ENCODE results near the gene TVP23C.

Gene TVP23C

DNA sequence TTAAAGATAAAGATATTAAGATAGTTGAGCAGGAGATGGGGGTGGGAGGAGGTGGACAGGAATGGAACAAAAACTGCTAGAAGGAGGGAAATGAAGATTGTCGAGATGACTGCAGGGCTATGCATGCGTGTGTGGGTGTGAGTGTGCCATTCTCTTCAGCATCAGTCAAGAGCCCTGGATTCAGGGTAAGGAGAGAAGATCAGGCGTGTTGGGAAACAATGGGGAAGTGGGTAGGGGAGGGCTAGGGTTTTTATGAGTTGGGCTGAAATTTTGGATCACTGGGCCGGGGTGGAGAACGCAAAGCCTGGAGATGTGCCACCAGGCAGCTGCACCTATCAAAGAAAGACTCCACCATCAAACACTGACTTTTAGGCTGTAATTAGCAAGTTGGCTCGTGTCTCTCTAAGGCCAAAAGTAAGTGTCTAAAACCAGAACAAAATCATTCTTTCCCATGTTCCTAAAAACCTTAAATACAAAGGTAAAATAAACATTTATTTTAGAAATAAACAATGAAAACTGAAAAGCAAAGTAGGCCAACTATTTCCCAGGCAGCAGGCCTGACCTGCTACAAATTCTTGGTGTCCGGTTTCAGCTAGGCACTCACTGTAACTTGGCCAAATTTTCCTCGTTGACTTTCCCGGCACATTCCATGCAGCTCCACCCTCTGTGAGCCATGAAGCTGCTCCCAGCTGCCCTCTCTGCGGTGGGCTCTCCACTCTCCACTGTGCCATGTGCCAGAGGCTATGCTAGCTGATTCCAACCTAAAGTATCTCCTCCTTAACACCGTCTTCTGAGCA, 100.1 kb downstream of the TVP23C start:
- DNase-seq, result no peak

DNA sequence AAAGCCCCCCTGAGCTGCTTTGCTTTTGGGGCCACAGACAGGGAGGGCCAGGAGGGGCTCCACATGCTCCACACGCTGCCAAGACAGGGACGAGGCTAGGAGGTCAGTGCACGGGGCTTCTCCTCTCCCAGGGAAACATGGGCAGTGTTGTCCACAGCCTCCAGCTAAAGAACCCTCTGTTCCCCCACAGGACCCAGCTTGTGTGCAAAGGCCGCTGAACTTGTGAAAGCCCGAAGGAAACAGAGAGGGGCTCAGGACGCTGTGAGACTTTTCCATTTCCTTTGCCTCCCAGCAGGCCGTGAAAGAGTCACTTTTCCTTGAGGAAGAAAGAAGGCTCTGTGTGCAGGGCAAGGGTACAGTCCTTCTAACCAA, 105.6 kb downstream of the TVP23C start:
- no peak for DNase-seq

DNA sequence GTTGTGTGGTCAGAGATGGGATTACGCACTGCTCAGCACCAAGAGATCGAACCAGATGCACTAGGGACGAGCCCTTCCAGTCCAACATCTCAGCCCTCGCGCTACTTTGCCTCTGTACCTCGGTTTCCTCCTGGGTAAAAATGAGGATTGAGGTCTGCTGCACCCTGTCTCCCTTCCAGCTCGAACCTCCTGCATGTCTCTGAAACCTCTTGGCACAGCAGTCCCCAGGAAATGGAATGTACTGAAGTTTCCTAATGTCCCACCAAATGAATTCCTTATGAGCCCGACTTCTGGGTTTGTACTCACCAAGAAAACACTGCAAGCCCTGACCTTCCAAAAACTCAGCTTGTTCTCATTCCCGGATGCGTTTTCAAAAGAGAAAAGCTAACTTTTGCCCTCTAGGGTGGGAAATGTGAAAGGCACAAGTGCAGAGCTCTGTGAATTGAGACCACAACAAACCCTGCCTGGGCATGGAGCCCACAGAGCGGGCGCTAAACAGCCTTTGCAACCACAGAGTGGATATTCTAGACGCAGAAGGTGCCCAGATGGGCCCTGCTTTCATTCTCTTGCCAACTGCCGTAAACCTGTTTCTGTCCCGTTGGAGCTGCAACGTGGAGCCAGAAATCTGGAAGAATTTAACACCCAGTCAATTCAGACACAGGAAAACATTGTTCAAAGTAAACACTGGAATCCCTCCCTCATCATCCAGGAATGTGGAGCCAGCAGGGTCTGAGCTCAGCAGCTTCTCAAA, 106.1 kb downstream of the TVP23C start:
- DNase-seq, result no peak

DNA sequence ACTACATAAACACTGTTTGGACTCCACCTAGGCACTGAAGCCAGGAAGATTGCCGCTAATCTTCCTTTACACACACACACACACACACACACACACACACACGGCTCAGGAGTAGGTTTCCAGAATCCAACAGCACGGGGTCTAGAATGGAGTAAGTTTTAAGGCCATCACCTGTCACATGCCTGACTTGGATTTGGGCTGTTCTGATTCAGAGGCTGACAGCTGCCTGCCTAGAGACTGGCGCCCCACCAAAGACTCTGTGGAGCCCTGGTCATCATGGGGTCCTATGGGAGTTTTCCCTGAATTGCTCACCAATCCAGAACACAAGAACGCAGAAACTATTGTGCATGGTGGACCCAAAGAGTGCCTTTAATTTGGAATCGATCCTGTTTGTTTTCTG, 106.8 kb downstream of the TVP23C start:
- no peak for DNase-seq

DNA sequence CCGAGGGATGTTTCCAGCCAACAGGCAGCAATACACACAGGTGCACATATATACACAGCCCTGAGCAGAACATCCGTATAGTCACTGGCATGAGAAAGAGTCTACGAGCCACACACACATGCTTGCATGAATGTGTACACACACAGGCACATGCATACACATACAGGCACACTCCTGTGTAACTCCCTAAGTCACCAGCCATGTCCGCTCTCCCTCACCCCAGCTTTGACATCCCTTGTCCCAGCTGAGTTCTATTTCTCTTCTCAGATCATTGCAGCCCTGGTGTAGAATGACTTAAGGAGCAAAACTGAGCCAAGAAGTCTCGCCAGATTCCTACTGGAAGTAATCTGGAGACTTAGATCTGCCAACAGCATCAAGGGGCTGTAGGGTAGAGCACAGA, 108.9 kb downstream of the TVP23C start:
- DNase-seq, result no peak

DNA sequence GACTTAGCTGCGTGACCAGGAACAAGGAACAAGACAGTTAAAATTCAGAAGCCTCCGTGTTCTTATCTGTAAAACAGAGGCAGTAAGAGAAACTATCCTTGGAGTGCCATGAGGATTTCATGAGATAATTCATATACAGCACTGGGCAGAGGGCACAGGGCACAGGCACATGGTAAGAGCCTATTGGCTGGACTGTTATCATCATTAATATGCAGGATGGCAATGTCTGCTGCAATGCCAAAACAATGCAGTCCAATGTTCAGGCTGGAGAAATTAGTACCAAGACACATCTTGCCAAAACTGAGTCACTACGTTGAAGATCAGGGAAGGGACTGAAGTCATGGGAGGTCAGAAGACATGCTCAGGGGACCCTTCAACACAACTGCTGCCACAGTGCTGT, 109.5 kb downstream of the TVP23C start:
- DNase-seq, result no peak

DNA sequence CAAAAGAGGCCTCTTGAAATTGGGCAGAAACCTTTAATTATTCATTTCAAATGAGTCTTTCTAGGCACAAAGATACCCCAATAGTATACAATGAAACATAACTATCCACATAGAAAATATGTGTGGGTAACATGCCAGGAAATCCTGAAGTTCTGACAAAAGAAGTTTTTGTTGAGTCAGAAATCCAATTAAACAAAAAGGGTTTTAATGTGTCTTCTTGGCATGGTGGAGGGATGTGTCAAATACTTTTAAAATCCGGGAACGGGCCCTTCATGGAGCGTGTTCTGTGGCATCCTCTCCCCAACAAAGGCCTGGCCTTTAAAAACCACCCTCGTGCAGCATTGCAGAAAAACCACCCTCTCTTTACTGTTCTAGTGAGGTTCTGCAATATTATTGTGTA, 110.0 kb downstream of the TVP23C start:
- no peak for DNase-seq

DNA sequence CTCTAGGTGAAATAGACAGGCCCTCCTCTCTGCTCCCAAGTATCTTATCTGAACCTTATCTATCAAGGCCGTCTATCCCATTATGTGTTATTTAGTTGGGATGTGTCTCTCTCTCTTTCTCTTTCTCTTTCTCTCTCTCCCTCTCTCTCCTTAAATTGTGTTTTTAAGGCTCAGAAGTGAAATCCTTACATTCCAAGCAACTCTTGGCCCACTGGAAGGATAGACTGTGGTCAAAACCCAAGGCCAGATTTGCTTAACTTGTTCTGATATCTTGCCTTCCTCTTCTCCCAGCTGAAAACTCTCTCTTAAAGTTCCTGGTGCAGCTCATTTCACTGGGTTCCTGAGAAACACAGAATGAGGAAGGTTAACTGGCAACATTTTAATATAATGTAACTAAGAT, 110.5 kb downstream of the TVP23C start:
- no peak for DNase-seq
